SK-N-SH treated with all-trans-retinoic acid at 6 μM for 48 hours (cell line): Measurements from ENCODE around the gene SLC26A1.

Experiments used
- ATAC-seq: fragments of 200-7000 bp; cut with Tn5 transposase; 3 replicates; pipeline ENCODE4 v1.9.1; 2020; ENCODE audit warnings: mild to moderate bottlenecking, moderate library complexity
- BACH2 ChIP-seq: fragments of 250-450 bp; sonication (Bioruptor Pico); IDR thresholded peaks from 2 replicates; pipeline ENCODE4 v1.9.0; 2021; ENCODE audit warnings: mild to moderate bottlenecking, borderline replicate concordance
- CSDC2 ChIP-seq: fragments of 250-450 bp; sonication (Bioruptor Pico); IDR thresholded peaks from 2 replicates; pipeline ENCODE4 v1.5.0; 2020; ENCODE audit warnings: mild to moderate bottlenecking, moderate library complexity
- ESRRG ChIP-seq: fragments of 250-450 bp; sonication (Bioruptor Pico); IDR thresholded peaks from 2 replicates; pipeline ENCODE4 v1.6.1; 2021; ENCODE audit warnings: mild to moderate bottlenecking
- ISL1 ChIP-seq: fragments of 250-450 bp; sonication (Bioruptor Pico); IDR thresholded peaks from 2 replicates; pipeline ENCODE4 v2.1.2; 2022; ENCODE audit warnings: mild to moderate bottlenecking, moderate library complexity
- PPARA ChIP-seq: fragments of 250-450 bp; sonication (Bioruptor Pico); IDR thresholded peaks from 2 replicates; pipeline ENCODE4 v1.5.0; 2020; ENCODE audit warnings: mild to moderate bottlenecking, borderline replicate concordance
- RARB ChIP-seq: fragments of 250-450 bp; sonication (Bioruptor Pico); IDR thresholded peaks from 2 replicates; pipeline ENCODE4 v1.8.0; 2021; ENCODE audit warnings: mild to moderate bottlenecking, moderate library complexity
- SNAI2 ChIP-seq: fragments of 250-450 bp; sonication (Bioruptor Pico); IDR thresholded peaks from 2 replicates; pipeline ENCODE4 v1.5.0; 2020; ENCODE audit warnings: mild to moderate bottlenecking, moderate library complexity
- ZC3H10 ChIP-seq: fragments of 250-450 bp; sonication (Bioruptor Pico); IDR thresholded peaks from 2 replicates; pipeline ENCODE4 v1.5.1; 2021; ENCODE audit warnings: mild to moderate bottlenecking, moderate library complexity
- ZFP30 ChIP-seq: fragments of 450-650 bp; formaldehyde crosslinking; IDR thresholded peaks from 2 replicates; pipeline ENCODE4 v1.5.0; 2022; ENCODE audit warnings: mild to moderate bottlenecking, moderate library complexity
- ZNF70 ChIP-seq: fragments of 450-650 bp; formaldehyde crosslinking; IDR thresholded peaks from 2 replicates; pipeline ENCODE4 v1.5.0; 2020; ENCODE audit warnings: mild to moderate bottlenecking, moderate library complexity
- ZNF8 ChIP-seq: fragments of 450-650 bp; formaldehyde crosslinking; IDR thresholded peaks from 2 replicates; pipeline ENCODE4 v1.5.0; 2020; ENCODE audit warnings: mild to moderate bottlenecking, moderate library complexity
- TF ChIP-seq, protein P1 (sequence below): fragments of 250-450 bp; sonication (Bioruptor Pico); IDR thresholded peaks from 2 replicates; pipeline ENCODE4 v1.5.0; 2020; ENCODE audit warnings: mild to moderate bottlenecking, moderate library complexity
- TF ChIP-seq, protein P2 (sequence below): fragments of 250-450 bp; sonication (Bioruptor Pico); IDR thresholded peaks from 2 replicates; pipeline ENCODE4 v1.8.0; 2020; ENCODE audit warnings: mild to moderate bottlenecking, moderate library complexity, borderline replicate concordance
- TF ChIP-seq, protein P3 (sequence below): fragments of 250-450 bp; sonication (Bioruptor Pico); IDR thresholded peaks from 2 replicates; pipeline ENCODE4 v1.5.1; 2020; ENCODE audit warnings: low read depth, mild to moderate bottlenecking, moderate library complexity

SLC26A1 gene

DNA sequence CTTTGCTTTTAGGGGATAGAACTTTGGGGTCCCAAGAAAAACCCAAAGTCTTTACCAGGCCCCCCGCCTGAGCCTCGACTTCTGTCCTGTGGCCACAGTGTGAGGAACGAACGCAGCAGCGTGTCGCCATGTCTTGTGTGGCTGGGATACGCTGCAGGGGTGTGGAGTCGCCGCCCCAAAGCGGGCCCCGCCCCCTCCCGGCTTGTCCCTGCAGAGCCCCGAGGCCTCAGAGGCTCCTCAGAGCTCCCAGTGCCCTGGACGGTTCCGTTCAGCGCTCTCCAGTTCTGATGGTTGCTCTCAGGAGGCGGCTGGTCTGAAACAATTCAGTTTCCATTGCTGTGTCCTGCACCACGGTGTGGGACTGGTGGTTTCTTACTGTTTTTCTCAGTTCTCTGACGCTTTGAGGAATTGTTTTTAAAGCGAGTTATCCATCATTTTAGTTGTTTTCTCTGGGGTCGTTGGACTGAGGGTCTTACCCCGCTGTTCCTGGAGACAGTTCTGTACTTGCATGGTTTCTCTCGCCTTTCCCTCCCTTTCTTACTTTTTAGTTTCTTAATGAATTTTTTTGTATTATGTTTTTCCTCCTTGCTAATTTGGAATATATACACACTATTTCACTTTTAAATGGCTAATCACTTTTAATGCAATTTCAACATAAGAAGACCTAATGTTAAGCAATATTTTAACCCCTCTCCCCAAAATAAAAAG lies 7.9 kb downstream of the SLC26A1 start:
- ATAC-seq: no peak
- TF ChIP-seq ZC3H10 (no peak), CSDC2 (CRISPR knock-in tag) (no peak), ESRRG (CRISPR knock-in tag) (no peak), SNAI2 (CRISPR knock-in tag) (no peak)
- TF ChIP-seq, protein P1, sequence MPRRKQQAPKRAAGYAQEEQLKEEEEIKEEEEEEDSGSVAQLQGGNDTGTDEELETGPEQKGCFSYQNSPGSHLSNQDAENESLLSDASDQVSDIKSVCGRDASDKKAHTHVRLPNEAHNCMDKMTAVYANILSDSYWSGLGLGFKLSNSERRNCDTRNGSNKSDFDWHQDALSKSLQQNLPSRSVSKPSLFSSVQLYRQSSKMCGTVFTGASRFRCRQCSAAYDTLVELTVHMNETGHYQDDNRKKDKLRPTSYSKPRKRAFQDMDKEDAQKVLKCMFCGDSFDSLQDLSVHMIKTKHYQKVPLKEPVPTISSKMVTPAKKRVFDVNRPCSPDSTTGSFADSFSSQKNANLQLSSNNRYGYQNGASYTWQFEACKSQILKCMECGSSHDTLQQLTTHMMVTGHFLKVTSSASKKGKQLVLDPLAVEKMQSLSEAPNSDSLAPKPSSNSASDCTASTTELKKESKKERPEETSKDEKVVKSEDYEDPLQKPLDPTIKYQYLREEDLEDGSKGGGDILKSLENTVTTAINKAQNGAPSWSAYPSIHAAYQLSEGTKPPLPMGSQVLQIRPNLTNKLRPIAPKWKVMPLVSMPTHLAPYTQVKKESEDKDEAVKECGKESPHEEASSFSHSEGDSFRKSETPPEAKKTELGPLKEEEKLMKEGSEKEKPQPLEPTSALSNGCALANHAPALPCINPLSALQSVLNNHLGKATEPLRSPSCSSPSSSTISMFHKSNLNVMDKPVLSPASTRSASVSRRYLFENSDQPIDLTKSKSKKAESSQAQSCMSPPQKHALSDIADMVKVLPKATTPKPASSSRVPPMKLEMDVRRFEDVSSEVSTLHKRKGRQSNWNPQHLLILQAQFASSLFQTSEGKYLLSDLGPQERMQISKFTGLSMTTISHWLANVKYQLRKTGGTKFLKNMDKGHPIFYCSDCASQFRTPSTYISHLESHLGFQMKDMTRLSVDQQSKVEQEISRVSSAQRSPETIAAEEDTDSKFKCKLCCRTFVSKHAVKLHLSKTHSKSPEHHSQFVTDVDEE: no peak
- TF ChIP-seq, protein P2, sequence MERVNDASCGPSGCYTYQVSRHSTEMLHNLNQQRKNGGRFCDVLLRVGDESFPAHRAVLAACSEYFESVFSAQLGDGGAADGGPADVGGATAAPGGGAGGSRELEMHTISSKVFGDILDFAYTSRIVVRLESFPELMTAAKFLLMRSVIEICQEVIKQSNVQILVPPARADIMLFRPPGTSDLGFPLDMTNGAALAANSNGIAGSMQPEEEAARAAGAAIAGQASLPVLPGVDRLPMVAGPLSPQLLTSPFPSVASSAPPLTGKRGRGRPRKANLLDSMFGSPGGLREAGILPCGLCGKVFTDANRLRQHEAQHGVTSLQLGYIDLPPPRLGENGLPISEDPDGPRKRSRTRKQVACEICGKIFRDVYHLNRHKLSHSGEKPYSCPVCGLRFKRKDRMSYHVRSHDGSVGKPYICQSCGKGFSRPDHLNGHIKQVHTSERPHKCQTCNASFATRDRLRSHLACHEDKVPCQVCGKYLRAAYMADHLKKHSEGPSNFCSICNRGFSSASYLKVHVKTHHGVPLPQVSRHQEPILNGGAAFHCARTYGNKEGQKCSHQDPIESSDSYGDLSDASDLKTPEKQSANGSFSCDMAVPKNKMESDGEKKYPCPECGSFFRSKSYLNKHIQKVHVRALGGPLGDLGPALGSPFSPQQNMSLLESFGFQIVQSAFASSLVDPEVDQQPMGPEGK (CRISPR knock-in tag): no peak
- TF ChIP-seq, protein P3, sequence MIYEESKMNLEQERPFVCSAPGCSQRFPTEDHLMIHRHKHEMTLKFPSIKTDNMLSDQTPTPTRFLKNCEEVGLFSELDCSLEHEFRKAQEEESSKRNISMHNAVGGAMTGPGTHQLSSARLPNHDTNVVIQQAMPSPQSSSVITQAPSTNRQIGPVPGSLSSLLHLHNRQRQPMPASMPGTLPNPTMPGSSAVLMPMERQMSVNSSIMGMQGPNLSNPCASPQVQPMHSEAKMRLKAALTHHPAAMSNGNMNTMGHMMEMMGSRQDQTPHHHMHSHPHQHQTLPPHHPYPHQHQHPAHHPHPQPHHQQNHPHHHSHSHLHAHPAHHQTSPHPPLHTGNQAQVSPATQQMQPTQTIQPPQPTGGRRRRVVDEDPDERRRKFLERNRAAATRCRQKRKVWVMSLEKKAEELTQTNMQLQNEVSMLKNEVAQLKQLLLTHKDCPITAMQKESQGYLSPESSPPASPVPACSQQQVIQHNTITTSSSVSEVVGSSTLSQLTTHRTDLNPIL (CRISPR knock-in tag): no peak
- TF ChIP-seq, all 23 proteins: peak for 0

DNA sequence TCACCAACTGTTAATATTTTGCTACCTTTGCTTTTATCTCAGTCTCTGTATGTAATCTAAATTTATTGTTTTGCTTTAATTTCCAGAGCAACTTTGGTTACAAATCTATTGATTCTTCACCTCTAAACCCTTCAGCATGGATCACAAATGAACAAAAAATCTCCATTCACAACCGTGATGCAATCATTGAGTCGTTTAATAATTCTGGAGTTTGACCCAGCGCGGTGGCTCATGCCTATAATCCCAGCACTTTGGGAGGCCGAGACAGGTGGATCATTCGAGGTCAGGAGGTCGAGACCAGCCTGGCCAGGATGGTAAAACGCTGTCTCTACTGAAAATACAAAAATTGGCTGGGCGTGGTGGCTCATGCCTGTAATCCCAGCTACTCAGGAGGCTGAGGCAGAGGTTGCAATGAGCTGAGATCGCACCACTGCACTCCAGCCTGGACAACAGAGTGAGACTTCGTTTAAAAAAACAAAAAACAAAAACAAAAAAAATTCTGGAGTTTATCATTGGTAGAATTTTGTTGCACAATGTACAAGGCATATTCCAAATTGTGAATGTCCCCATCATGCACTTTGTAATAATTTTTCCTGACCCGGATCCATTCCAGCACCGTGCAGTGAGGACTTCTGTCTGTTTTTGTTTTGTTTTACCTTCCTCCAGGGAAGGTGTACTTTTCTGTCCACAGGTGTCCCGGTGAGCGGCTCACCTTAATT lies 8.7 kb downstream of the SLC26A1 start:
- ATAC-seq: no peak
- TF ChIP-seq ZFP30 (CRISPR knock-in tag) (no peak), ZNF8 (CRISPR knock-in tag) (no peak), ZNF70 (CRISPR knock-in tag) (no peak), ESRRG (CRISPR knock-in tag) (no peak)

DNA sequence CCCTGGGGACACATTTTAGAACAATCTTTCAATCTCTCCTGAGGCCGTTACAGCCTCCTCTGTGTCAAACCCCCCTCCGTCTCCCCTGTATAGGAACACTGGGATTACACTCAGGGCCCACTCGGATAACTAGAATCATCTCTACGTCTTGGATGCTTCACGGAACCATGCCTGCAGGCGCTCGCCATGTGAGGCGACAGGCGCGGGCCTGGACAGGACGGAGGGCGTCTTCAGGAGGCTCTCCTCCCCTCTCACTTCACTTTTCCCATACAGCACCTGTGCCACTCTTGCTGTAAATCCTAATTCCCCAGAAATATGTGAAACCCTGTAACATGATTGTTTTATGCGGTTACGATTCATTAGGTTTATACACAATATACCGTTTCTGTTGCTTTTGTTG lies 10.4 kb downstream of the SLC26A1 start:
- no peak for ATAC-seq

DNA sequence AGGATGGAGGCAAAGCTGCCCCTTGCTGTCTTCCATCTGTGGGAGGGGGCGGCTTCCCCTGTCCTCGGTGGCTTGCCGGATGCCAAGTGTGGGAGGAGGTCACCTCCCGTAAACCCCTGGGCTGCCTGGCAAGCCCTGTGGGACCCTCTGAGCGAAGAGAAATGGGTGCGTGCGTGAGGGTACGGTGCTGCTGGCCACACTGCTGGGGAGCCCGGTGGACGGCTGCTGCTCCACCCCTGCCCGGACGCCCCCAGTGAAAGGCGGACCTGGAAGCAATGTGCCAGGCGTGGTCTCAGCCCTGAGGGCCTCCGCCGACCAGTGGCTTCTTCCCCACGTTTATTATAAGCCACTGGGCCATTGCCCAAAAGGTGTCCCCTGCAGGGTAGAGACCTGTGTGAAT lies 10.9 kb downstream of the SLC26A1 start:
- no peak for ATAC-seq
- TF ChIP-seq ZNF8 (CRISPR knock-in tag) (no peak), RARB (no peak), ZFP30 (CRISPR knock-in tag) (no peak), SNAI2 (CRISPR knock-in tag) (no peak), BACH2 (CRISPR knock-in tag) (no peak)
- TF ChIP-seq, protein P1: no peak

More for the DNA sequence above, 10.4 kb downstream of the SLC26A1 start:
- TF ChIP-seq ISL1 (CRISPR knock-in tag): no peak
- TF ChIP-seq, protein P2 (CRISPR knock-in tag): no peak
- no peak for TF ChIP-seq PPARA (CRISPR knock-in tag)
- TF ChIP-seq ZC3H10: no peak
- no peak for TF ChIP-seq ZNF8 (CRISPR knock-in tag)
